Activated CD4-positive, alpha-beta T cell treated with anti-CD3 and anti-CD28 coated beads, Interleukin-10, Interleukin-2, amounts not matched to agents 100 ng/mL and 50 ng/mL, durations not matched to agents 16 hours and 8 hours (primary cell): ENCODE measurements around the gene ZNF107.
"Not testable (repeated sequence)": the region's sequence is repeated elsewhere in the genome, so short reads cannot be mapped to it uniquely, and the experiment has no call there.

Experiments
- DNase-seq: peaks from one replicate; pipeline ENCODE4 v3.0.0-alpha.2; 2020

ZNF107 gene

GRCh38 chr7:64651203-64651602 lies 14.7 kb upstream of the ZNF107 start:
- no peak for DNase-seq

- DNase-seq: no peak
Measured at GRCh38 chr7:64651632-64652165, 14.2 kb upstream of the ZNF107 start.

- DNase-seq: no peak
Measured at GRCh38 chr7:64653721-64654401, 12.1 kb upstream of the ZNF107 start.

GRCh38 chr7:64654796-64655548 lies 11.0 kb upstream of the ZNF107 start:
- DNase-seq: no peak

GRCh38 chr7:64655811-64656210 lies 10.1 kb upstream of the ZNF107 start:
- DNase-seq: no peak

GRCh38 chr7:64656489-64656888 lies 9.4 kb upstream of the ZNF107 start:
- no peak for DNase-seq

- not testable (repeated sequence) for DNase-seq
Measured at GRCh38 chr7:64662091-64662490, 3.8 kb upstream of the ZNF107 start.

- DNase-seq: no peak
Measured at GRCh38 chr7:64666663-64667050, 724 bp downstream of the ZNF107 start.

- no peak for DNase-seq
Measured at GRCh38 chr7:64667311-64667710, 1.4 kb downstream of the ZNF107 start.

GRCh38 chr7:64672414-64672813 lies 6.5 kb downstream of the ZNF107 start:
- no peak for DNase-seq

GRCh38 chr7:64685091-64685490 lies 19.2 kb downstream of the ZNF107 start:
- no peak for DNase-seq

GRCh38 chr7:64685741-64686140 lies 19.8 kb downstream of the ZNF107 start:
- DNase-seq: no peak

- no peak for DNase-seq
Measured at GRCh38 chr7:64686493-64687184, 20.7 kb downstream of the ZNF107 start.

- no peak for DNase-seq
Measured at GRCh38 chr7:64687249-64687648, 21.3 kb downstream of the ZNF107 start.

GRCh38 chr7:64688988-64689387 lies 23.1 kb downstream of the ZNF107 start:
- no peak for DNase-seq

- no peak for DNase-seq
Measured at GRCh38 chr7:64691831-64692230, 25.9 kb downstream of the ZNF107 start.

GRCh38 chr7:64697863-64698262 lies 31.9 kb downstream of the ZNF107 start:
- DNase-seq: not testable (repeated sequence)

GRCh38 chr7:64706625-64707292 lies 40.8 kb downstream of the ZNF107 start:
- DNase-seq: no peak

GRCh38 chr7:64717896-64718295 lies 52.0 kb downstream of the ZNF107 start:
- not testable (repeated sequence) for DNase-seq

- DNase-seq: no peak
Measured at GRCh38 chr7:64729089-64729848, 63.3 kb downstream of the ZNF107 start.

- DNase-seq: no peak
Measured at GRCh38 chr7:64733550-64734240, 67.8 kb downstream of the ZNF107 start.

GRCh38 chr7:64736575-64736974 lies 70.6 kb downstream of the ZNF107 start:
- no peak for DNase-seq
